Measurements from ENCODE around the gene YWHAG.
"Not testable (repeated sequence)": the region's sequence is repeated elsewhere in the genome, so short reads cannot be mapped to it uniquely, and the experiment has no call there.

YWHAG gene

GRCh38 chr7:76318488-76319353, 40.1 kb downstream of the YWHAG start:
- DNase-seq (ENCODE audit: low spot score), result peak; percentile 87

- DNase-seq (ENCODE audit: low spot score), result peak; percentile 98
Observed at GRCh38 chr7:76317782-76318487, 40.9 kb downstream of the YWHAG start.

GRCh38 chr7:76316984-76317781, 41.6 kb downstream of the YWHAG start:
- DNase-seq (ENCODE audit: low spot score), result no peak

DNA sequence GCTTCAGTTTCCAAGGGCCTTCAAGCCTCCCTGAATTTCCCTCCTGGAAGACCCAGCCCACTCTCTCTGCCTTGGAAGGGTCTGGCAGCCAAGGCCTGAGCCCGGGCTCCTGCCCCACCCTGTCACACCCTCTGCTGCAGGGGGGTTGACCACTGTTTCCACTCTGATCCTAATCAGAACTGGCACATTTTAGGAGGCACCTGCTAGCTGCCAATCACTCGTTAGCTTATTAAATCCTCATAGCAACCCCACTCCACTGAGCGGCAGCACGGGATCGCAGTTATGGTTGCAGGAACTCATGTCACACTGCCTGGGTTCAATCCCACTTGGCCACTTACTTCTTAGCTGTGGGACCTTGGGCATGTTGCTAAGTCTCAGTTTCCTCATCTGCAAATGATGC, 43.4 kb downstream of the YWHAG start:
- DNase-seq (ENCODE audit: low spot score), result no peak

GRCh38 chr7:76314740-76315139, 44.1 kb downstream of the YWHAG start:
- not testable (repeated sequence) for DNase-seq (ENCODE audit: low spot score)

DNA sequence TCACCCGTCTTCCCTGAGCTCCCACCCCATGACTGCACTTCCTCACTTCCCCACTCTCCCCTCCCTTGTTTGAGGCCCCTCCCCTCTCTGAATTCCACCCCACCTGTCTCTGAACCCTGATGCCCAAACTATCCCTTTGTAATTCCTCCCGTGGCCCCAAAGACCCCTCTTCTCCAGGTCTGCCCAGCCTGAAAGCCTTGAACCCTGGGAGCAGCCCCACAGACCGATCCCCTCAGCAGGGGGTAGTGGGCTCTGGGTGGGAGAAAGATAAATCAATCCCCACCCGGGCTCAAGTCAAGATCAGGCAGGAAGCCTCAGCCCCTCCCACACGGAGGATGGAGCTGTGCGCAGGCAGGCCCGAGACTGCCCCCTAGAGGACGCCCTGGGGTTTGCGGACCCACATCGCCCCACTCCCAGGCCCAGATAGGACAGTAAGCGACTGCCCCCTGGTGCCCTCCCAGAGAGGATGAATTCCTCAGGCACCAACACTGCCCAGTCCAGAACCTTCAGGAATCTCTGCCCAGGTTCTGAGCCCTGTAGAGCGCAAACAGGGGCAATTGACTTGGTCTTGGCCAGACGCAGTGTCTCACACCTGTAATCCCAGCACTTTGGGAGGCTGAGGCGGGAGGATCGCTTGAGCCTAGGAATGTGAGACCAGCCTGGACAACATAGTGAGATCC, 44.6 kb downstream of the YWHAG start:
- DNase-seq (ENCODE audit: low spot score), result peak; percentile 97

DNA sequence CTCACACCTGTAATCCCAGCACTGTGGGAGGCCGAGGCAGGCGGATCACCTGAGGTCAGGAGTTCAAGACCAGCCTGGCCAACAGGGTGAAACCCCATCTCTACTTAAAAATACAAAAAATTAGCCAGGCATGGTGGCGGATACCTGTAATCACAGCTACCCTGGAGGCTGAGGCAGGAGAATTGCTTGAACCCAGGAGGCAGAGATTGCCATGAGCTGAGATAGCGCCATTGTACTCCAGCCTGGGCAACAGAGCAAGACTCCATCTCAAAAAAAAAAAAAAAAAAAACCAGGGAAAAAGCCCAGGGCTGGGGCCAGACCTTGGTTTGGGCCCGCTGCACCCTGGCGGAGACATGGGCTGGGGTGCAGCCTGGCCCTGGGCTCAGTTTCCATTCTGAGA, 47.0 kb downstream of the YWHAG start:
- not testable (repeated sequence) for DNase-seq (ENCODE audit: low spot score)

- no peak for DNase-seq (ENCODE audit: low spot score)
Observed at GRCh38 chr7:76310102-76310957, 48.5 kb downstream of the YWHAG start.

GRCh38 chr7:76309341-76310101, 49.3 kb downstream of the YWHAG start:
- not testable (repeated sequence) for DNase-seq (ENCODE audit: low spot score)

DNA sequence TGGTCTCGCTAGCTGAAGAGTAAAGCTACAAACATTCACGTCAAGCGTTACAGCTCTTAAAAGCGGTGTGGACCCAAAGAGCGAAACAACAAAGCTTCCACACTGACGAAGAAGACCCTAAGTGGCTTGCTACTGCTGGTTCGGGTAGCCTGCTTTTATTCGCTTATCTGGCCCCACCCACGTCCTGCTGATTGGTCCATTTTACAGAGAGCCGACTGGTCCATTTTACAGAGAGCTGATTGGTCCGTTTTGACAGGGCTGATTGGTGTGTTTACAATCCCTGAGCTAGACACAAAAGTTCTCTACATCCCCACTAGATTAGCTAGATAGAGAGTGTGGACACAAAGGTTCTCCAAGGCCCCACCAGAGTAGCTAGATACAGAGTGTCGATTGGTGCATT, 49.9 kb downstream of the YWHAG start:
- not testable (repeated sequence) for DNase-seq (ENCODE audit: low spot score)

GRCh38 chr7:76304888-76305375, 53.9 kb downstream of the YWHAG start:
- DNase-seq (ENCODE audit: low spot score), result no peak

GRCh38 chr7:76303202-76304147, 55.3 kb downstream of the YWHAG start:
- DNase-seq (ENCODE audit: low spot score), result peak; percentile 78

- DNase-seq (ENCODE audit: low spot score), result peak; percentile 25
Observed at GRCh38 chr7:76302347-76303201, 56.2 kb downstream of the YWHAG start, which contains the start of gene HSPB1. Gene HSPB1, plus strand, starts transcription at chr7:76302673. Its CDS starts 40 bp downstream, at chr7:76302713.

GRCh38 chr7:76301000-76301399, 57.8 kb downstream of the YWHAG start:
- DNase-seq (ENCODE audit: low spot score), result no peak

DNA sequence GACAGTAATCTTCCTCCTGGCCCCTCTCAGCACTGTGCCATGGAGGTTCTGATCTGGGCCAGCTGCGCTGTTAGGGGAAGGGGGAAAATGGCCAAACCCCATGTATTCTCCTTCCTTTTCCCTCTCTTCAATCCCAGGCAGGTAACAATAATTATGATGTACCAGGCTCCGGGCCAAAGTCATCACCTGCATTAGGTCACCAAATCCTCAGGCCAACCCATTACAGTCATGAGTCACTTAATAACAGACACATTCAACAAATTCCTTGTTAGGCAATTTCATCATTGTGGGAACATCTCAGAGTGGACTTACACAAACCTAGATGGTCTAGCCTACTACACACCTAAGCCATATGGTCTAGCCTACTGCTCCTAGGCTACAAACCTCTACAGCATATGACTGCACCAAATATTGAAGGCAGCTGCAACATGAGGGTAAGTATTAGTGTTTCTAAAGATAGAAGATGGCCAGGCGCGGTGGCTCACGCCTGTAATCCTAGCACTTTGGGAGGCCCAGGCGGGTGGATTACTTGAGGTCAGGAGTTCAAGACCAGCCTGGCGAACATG, 58.5 kb downstream of the YWHAG start:
- no peak for DNase-seq (ENCODE audit: low spot score)

DNA sequence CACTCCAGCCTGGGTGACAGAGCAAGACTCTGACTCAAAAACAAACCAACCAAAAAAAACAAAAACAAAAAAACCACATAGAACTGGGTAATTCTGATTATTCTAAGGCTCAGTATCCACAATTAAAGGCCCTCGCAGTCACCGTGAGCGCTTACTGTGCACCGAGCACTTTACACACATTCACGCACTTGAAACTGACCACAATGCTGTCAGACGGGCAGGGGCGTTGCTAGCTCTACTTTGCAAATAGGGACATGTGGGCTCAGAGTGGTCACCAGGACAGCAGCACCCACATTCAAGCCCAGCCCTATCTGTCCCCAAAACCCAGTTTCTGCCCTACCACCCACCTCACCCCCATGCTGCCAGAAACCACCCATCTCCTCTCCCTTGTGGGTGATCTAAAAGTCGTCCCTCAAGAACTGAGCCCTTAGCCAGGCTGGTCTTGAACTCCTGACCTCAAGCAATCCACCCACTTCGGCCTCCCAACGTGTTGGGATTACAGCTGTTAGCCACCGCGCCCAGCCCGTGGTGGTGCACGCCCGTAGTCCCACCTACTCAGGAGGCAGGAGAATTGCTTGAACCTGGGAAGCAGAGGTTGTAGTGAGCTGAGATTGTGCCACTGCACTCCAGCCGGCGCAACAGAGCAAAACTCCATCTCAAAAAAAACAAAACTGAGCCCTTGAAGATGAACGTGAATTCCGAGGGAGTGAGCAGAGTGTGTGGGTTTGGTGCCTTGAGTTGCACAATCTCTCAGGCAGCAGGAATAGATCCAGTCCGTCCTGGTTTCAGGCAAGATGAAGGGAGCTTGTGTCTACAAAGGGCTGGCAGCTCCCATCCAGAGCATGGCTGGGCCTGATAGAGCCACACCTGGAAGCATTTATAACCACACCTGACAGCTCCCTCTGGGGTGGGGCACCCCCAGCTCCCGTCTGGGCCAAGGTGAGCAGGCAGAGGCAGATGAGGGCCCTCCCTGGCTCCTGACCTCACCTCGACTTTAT, 61.7 kb downstream of the YWHAG start:
- DNase-seq (ENCODE audit: low spot score), result no peak

All from activated CD4-positive, alpha-beta T cell treated with anti-CD3 and anti-CD28 coated beads, Interleukin-2, Interleukin-4, amounts not matched to agents 100 ng/mL and 50 ng/mL, durations not matched to agents 16 hours and 8 hours (primary cell).